ENCODE measurements around the gene TRUB1.
"Not testable (repeated sequence)": the region's sequence is repeated elsewhere in the genome, so short reads cannot be mapped to it uniquely, and the experiment has no call there.

The TRUB1 gene

GRCh38 chr10:114925587-114926586 lies 12.1 kb upstream of the TRUB1 start:
- DNase-seq (ENCODE audit: low spot score), result peak; percentile 73

- DNase-seq (ENCODE audit: low spot score), result no peak
Measured at GRCh38 chr10:114928818-114929217, 9.2 kb upstream of the TRUB1 start.

GRCh38 chr10:114930320-114930719 lies 7.7 kb upstream of the TRUB1 start:
- DNase-seq (ENCODE audit: low spot score), result no peak

- no peak for DNase-seq (ENCODE audit: low spot score)
Measured at GRCh38 chr10:114931072-114931679, 6.8 kb upstream of the TRUB1 start.

GRCh38 chr10:114932225-114932624 lies 5.8 kb upstream of the TRUB1 start:
- no peak for DNase-seq (ENCODE audit: low spot score)

GRCh38 chr10:114932945-114933344 lies 5.0 kb upstream of the TRUB1 start:
- no peak for DNase-seq (ENCODE audit: low spot score)

- DNase-seq (ENCODE audit: low spot score), result no peak
Measured at GRCh38 chr10:114933588-114933987, 4.4 kb upstream of the TRUB1 start.

- not testable (repeated sequence) for DNase-seq (ENCODE audit: low spot score)
Measured at GRCh38 chr10:114933995-114934394, 4.0 kb upstream of the TRUB1 start.

- no peak for DNase-seq (ENCODE audit: low spot score)
Measured at GRCh38 chr10:114938856-114939193, 830 bp downstream of the TRUB1 start.

- DNase-seq (ENCODE audit: low spot score), result no peak
Measured at GRCh38 chr10:114940735-114941134, 2.7 kb downstream of the TRUB1 start.

- no peak for DNase-seq (ENCODE audit: low spot score)
Measured at GRCh38 chr10:114943000-114943399, 5.0 kb downstream of the TRUB1 start.

- DNase-seq (ENCODE audit: low spot score), result no peak
Measured at GRCh38 chr10:114953047-114953446, 15.1 kb downstream of the TRUB1 start.

GRCh38 chr10:114955984-114956383 lies 18.0 kb downstream of the TRUB1 start:
- no peak for DNase-seq (ENCODE audit: low spot score)

GRCh38 chr10:114956466-114956865 lies 18.5 kb downstream of the TRUB1 start:
- DNase-seq (ENCODE audit: low spot score), result no peak

GRCh38 chr10:114957122-114957521 lies 19.1 kb downstream of the TRUB1 start:
- DNase-seq (ENCODE audit: low spot score), result no peak

GRCh38 chr10:114957673-114958072 lies 19.7 kb downstream of the TRUB1 start:
- no peak for DNase-seq (ENCODE audit: low spot score)

GRCh38 chr10:114962441-114962840 lies 24.4 kb downstream of the TRUB1 start:
- DNase-seq (ENCODE audit: low spot score), result no peak

- no peak for DNase-seq (ENCODE audit: low spot score)
Measured at GRCh38 chr10:114963908-114964307, 25.9 kb downstream of the TRUB1 start.

- DNase-seq (ENCODE audit: low spot score), result no peak
Measured at GRCh38 chr10:114967071-114967470, 29.1 kb downstream of the TRUB1 start.

GRCh38 chr10:114970515-114970914 lies 32.5 kb downstream of the TRUB1 start:
- no peak for DNase-seq (ENCODE audit: low spot score)

- no peak for DNase-seq (ENCODE audit: low spot score)
Measured at GRCh38 chr10:114973306-114973705, 35.3 kb downstream of the TRUB1 start.

GRCh38 chr10:114973997-114974396 lies 36.0 kb downstream of the TRUB1 start:
- no peak for DNase-seq (ENCODE audit: low spot score)

GRCh38 chr10:114974625-114975024 lies 36.6 kb downstream of the TRUB1 start:
- DNase-seq (ENCODE audit: low spot score), result no peak

Data from kidney capillary endothelial cell (primary cell).